ENCODE results near the gene SLC35F1. TPM values are rescaled to one million over a fixed set of nuclear protein-coding genes. Genes with fewer than 3 reads are reported as not detected.

The SLC35F1 gene
- total RNA-seq, 1 experiment from 2014 or later: 4.3 TPM

DNA sequence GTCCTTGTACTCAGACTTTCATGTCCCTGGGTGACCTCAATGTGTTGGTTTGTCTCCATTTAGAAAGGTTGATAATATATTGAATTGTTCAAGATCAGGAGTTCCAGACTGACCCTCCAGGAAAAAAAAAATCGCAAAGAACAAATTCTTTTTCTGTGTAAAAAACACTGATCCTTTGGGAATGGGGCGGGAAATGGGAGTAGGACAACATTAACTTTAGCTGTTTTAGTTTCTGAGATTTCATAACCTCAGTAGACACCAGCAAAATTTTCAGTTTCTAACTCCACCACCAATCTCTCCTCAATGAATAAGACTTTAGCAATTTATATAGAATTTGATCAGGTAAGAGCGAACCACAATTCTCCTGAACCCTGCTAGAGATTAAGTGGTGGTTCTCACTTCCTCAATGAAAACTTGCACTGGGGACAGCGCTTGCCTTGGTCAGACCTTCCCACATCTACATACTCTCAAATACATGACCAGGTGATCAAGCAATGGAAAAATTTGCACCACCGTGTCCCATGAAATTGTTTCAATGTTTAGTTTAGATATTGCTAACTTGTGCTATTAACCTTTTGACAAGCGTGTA, 409.8 kb downstream of the SLC35F1 start:
- no peak overlapping the region for H3K4me2 ChIP-seq (ENCODE audit: insufficient read depth, insufficient read length, low read length)
- H3K23ac ChIP-seq (ENCODE audit: insufficient read length, low read depth, low read length): no peak overlapping the region
- no peaks in the 10 kb centered on the region for H3K79me2 ChIP-seq (ENCODE audit: insufficient read depth, low read length)
- no peak overlapping the region for H4K91ac ChIP-seq (ENCODE audit: insufficient read length, low read depth, low read length)
- no peak overlapping the region for H3K9ac ChIP-seq (ENCODE audit: extremely low read depth, insufficient read length, low read length)
- H2AK5ac ChIP-seq (ENCODE audit: insufficient read length, low read length): no peak overlapping the region
- no peaks in the 10 kb centered on the region for H3K27me3 ChIP-seq (ENCODE audit: insufficient read depth, low read length)
- no peak overlapping the region for H2BK12ac ChIP-seq (ENCODE audit: insufficient read length, low read depth, low read length)
- no peak overlapping the region for H4K8ac ChIP-seq (replicated peaks; ENCODE audit: insufficient read length, low read depth, low read length)
- H2BK120ac ChIP-seq (ENCODE audit: low read depth, low read length, poor library complexity, severe bottlenecking): no peak overlapping the region
- Mint-ChIP-seq H3K27ac (no peak overlapping the region), H3K4me3 (no peak overlapping the region), H3K4me1 (no peaks in the 10 kb centered on the region; a peak in 1 of 4 replicates), H3K36me3 (ENCODE audit: insufficient read depth in 1 of 3, low read depth in 3 of 3) (no peaks in the 10 kb centered on the region; a peak in 1 of 7 replicates), H3K27me3 (ENCODE audit: low read depth) (no peaks in the 10 kb centered on the region), H3K9me3 (no peaks in the 10 kb centered on the region)
- H2BK5ac ChIP-seq (ENCODE audit: insufficient read length, low read length): no peak overlapping the region
- H3K14ac ChIP-seq (ENCODE audit: insufficient read depth, low read length): no peak overlapping the region
- no peak overlapping the region for H3K18ac ChIP-seq (ENCODE audit: insufficient read length, low read depth, low read length)
- WGBS (ENCODE audit: extremely low coverage, insufficient read length, low lambda C conversion rate): no CpG with 5 or more reads among the region's 6 CpGs
- no peak overlapping the region for H3K56ac ChIP-seq (ENCODE audit: insufficient read length, low read depth, low read length)
- H3T11ph ChIP-seq (ENCODE audit: low read length): no peak overlapping the region
- TF ChIP-seq, protein P1, sequence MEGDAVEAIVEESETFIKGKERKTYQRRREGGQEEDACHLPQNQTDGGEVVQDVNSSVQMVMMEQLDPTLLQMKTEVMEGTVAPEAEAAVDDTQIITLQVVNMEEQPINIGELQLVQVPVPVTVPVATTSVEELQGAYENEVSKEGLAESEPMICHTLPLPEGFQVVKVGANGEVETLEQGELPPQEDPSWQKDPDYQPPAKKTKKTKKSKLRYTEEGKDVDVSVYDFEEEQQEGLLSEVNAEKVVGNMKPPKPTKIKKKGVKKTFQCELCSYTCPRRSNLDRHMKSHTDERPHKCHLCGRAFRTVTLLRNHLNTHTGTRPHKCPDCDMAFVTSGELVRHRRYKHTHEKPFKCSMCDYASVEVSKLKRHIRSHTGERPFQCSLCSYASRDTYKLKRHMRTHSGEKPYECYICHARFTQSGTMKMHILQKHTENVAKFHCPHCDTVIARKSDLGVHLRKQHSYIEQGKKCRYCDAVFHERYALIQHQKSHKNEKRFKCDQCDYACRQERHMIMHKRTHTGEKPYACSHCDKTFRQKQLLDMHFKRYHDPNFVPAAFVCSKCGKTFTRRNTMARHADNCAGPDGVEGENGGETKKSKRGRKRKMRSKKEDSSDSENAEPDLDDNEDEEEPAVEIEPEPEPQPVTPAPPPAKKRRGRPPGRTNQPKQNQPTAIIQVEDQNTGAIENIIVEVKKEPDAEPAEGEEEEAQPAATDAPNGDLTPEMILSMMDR (conservative IDR thresholded peaks at IDR 0.05): no peak
- no peak overlapping the region for H2BK15ac ChIP-seq (ENCODE audit: low read depth, low read length)
- no peak for DNase-seq
- H3K4ac ChIP-seq (ENCODE audit: low read depth, low read length): no peak overlapping the region
- no peak overlapping the region for H2BK20ac ChIP-seq (ENCODE audit: low read depth, low read length, poor library complexity, severe bottlenecking)
- H4K20me1 ChIP-seq (ENCODE audit: control insufficient read depth, insufficient read depth, insufficient read length): no peaks in the 10 kb centered on the region
- no peak overlapping the region for H3K27ac ChIP-seq (ENCODE audit: insufficient read length, low read depth, low read length)
- H3K79me1 ChIP-seq (ENCODE audit: insufficient read depth, low read depth, low read length, poor library complexity, severe bottlenecking): no peaks in the 10 kb centered on the region
- no peak overlapping the region for H2AFZ ChIP-seq (ENCODE audit: low read length)
- no peak overlapping the region for H4K5ac ChIP-seq (ENCODE audit: insufficient read length, low read depth, low read length)
- no peaks in the 10 kb centered on the region for H3K9me3 ChIP-seq (ENCODE audit: control insufficient read depth, low read depth, low read length)
- H3K23me2 ChIP-seq (ENCODE audit: insufficient read length, low read depth, low read length, poor library complexity, severe bottlenecking): no peaks in the 10 kb centered on the region
- no peaks in the 10 kb centered on the region for H3K4me1 ChIP-seq (ENCODE audit: insufficient read depth, low read length)
